VCaP (cell line): ENCODE measurements around the gene LIMA1.
"Not testable (repeated sequence)": the region's sequence is repeated elsewhere in the genome, so short reads cannot be mapped to it uniquely, and the experiment has no call there.

Experiments used
- H3K27ac ChIP-seq: fragments of 450-650 bp; 2 replicates; pipeline ENCODE4 v1.5.1; 2017
- TF ChIP-seq, protein P1 (sequence below): fragments of 450-650 bp; conservative IDR thresholded peaks from 2 replicates; pipeline ENCODE4 v1.5.1; 2017; ENCODE audit warnings: mild to moderate bottlenecking, moderate library complexity

The LIMA1 gene

DNA sequence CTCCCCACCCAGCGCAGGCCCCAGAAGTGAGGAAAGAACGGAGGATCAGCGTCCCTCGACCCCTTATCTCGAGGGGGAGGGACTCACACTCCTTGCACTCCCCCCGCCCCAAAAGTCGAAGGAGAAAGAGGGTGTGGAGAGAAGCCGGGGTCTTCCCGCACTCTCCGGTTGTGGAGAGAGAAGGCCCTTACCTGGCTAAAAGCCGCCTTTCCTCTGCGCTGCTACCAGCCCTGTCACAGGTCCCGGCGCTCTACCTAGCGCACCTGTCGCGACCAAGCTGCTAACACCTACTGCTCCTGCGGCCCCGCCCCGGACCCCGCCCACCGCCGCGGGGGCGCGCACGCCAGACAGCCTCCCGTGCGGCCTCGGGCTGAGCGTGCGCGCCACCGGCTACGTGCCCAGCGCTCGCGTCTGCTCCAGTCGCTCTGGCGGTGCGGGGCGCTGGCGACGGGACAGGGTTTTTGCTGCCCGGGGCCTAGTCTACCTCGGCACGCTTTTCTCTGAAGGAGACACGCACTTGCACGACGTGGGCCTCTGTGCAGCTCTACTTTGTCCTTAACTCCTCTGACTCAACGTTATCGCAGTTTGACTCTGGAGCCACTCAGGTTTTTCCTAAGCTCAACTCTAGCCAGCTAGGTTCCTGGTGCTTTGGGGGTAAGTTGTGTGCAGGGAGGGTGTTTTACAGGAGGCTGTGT is at the start of gene LIMA1:
Gene LIMA1, minus strand, starts transcription at position 292 of the 695 bp plus-strand sequence. CDS start 34,769 bp downstream, outside the sequence.
- TF ChIP-seq, protein P1, sequence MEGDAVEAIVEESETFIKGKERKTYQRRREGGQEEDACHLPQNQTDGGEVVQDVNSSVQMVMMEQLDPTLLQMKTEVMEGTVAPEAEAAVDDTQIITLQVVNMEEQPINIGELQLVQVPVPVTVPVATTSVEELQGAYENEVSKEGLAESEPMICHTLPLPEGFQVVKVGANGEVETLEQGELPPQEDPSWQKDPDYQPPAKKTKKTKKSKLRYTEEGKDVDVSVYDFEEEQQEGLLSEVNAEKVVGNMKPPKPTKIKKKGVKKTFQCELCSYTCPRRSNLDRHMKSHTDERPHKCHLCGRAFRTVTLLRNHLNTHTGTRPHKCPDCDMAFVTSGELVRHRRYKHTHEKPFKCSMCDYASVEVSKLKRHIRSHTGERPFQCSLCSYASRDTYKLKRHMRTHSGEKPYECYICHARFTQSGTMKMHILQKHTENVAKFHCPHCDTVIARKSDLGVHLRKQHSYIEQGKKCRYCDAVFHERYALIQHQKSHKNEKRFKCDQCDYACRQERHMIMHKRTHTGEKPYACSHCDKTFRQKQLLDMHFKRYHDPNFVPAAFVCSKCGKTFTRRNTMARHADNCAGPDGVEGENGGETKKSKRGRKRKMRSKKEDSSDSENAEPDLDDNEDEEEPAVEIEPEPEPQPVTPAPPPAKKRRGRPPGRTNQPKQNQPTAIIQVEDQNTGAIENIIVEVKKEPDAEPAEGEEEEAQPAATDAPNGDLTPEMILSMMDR: no peak
- H3K27ac ChIP-seq: peak within 1 kb of the TSS; percentile 85

GRCh38 chr12:50331745-50332144 is 48.4 kb upstream of the LIMA1 start:
- H3K27ac ChIP-seq: no peak overlapping the region
- TF ChIP-seq, protein P1: no peak

- H3K27ac ChIP-seq: not testable (repeated sequence)
Measured at GRCh38 chr12:50328664-50329063, 45.3 kb upstream of the LIMA1 start.

- H3K27ac ChIP-seq: peak overlapping the region; percentile 80
- TF ChIP-seq, protein P1: peak; percentile 38; the same call in 1 of the 2 replicates
Measured at GRCh38 chr12:50326590-50327284, 43.4 kb upstream of the LIMA1 start.

DNA sequence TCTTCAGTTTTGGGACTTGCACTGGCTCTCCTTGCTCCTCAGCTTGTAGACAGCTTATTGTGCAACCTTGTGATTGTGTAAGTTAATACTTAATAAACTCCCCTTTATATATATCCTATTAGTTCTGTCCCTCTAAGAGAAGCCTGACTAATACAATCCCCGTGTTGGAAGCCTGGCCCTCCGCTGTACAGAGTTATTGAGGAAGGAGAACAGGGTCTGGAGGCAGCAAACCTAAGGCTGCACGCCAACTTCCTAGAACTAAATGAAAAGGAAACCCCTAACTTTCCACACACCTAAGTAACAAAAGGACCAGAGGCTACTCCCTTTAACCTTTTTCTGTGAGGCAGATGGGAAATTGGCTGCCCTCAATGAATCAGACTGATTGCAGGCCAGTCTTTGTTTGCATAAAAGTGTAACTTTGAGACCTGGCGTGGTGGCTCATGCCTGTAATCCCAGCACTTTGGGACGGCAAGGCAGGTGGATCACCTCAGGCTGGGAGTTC is 42.6 kb upstream of the LIMA1 start:
- H3K27ac ChIP-seq: peak overlapping the region; percentile 80
- TF ChIP-seq, protein P1: no peak

DNA sequence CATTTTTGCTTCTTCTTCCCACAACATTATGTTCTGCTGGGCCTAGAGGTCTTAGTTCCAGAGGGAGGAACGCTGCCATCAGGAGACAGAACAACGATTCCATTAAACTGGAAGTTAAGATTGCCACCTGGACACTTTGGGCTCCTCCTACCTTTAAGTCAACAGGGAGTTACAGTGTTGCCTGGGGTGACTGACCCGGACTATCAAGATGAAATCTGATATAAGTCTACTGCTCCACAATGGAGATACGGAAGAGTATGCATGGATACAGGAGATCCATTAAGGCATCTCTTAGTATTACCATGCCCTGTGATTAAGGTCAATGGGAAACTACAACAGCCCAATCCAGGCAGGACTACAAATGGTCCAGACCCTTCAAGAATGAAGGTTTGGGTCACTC is 41.5 kb upstream of the LIMA1 start:
- H3K27ac ChIP-seq: peak overlapping the region; percentile 80; the same call in 1 of the 2 replicates

DNA sequence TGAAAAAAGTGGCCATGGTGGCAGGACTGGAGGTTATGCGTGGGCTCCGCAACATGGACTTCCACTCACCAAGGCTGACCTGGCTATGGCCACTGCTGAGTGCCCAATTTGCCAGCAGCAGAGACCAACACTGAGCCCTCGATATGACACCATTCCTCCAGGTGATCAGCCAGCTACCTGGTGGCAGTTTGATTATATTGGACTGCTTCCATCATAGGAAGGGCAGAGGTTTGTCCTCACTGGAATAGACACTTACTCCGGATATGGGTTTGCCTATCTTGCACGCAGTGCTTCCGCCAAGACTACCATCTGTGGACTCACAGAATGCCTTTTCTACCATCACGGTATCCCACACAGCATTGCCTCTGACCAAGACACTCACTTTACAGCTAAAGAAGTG is 40.8 kb upstream of the LIMA1 start:
- not testable (repeated sequence) for H3K27ac ChIP-seq

DNA sequence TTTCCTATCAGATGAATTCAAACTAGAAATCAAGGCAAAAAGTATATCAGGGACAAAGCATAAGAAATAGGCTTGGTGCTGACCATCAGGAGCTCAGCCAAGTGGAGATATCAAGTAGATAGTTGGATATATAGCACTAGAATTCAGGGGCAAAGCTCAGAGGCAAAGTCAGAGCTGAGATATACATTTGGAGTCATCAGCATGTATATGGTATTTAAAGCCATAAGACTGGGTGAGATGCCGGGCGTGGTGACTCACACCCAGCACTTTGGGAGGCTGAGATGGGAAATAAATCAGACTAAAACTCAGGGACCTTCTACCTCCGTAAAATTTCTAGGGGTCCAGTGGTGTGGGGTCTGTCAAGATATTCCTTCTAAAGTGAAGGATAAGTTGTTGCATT is 38.9 kb upstream of the LIMA1 start:
- H3K27ac ChIP-seq: no peak overlapping the region
- TF ChIP-seq, protein P1: no peak

GRCh38 chr12:50317203-50317602 is 33.9 kb upstream of the LIMA1 start:
- TF ChIP-seq, protein P1: peak; percentile 39
- peak overlapping the region; percentile 36; the same call in 1 of the 2 replicates for H3K27ac ChIP-seq
